D341Med (cell line): Measurements from ENCODE around the gene BCL11B.
A peak's percentile ranks its signal among the peaks of the same experiment; 100 is the strongest.
"Not testable (repeated sequence)": the region's sequence is repeated elsewhere in the genome, so short reads cannot be mapped to it uniquely, and the experiment has no call there.

Experiments
- DNase-seq: peaks from one replicate; pipeline ENCODE4 v3.0.0; 2012; ENCODE audit warnings: low spot score

The BCL11B gene

GRCh38 chr14:99239661-99240092 is 32.3 kb downstream of the BCL11B start:
- DNase-seq: no peak

GRCh38 chr14:99238216-99238615 is 33.8 kb downstream of the BCL11B start:
- no peak for DNase-seq

- no peak for DNase-seq
Observed at GRCh38 chr14:99237288-99237687, 34.7 kb downstream of the BCL11B start.

- DNase-seq: no peak
Observed at GRCh38 chr14:99236386-99237138, 35.4 kb downstream of the BCL11B start.

GRCh38 chr14:99235582-99236320 is 36.2 kb downstream of the BCL11B start:
- DNase-seq: no peak

- no peak for DNase-seq
Observed at GRCh38 chr14:99234961-99235571, 36.9 kb downstream of the BCL11B start.

- no peak for DNase-seq
Observed at GRCh38 chr14:99234355-99234754, 37.6 kb downstream of the BCL11B start.

GRCh38 chr14:99233222-99234035 is 38.6 kb downstream of the BCL11B start:
- no peak for DNase-seq

- no peak for DNase-seq
Observed at GRCh38 chr14:99232714-99233214, 39.2 kb downstream of the BCL11B start.

- peak; percentile 60 for DNase-seq
Observed at GRCh38 chr14:99231850-99232713, 39.9 kb downstream of the BCL11B start.

GRCh38 chr14:99231161-99231849 is 40.7 kb downstream of the BCL11B start:
- no peak for DNase-seq

GRCh38 chr14:99230208-99231151 is 41.5 kb downstream of the BCL11B start:
- DNase-seq: no peak

GRCh38 chr14:99229654-99230207 is 42.3 kb downstream of the BCL11B start:
- no peak for DNase-seq

- not testable (repeated sequence) for DNase-seq
Observed at GRCh38 chr14:99228760-99229159, 43.2 kb downstream of the BCL11B start.

- no peak for DNase-seq
Observed at GRCh38 chr14:99226687-99227086, 45.3 kb downstream of the BCL11B start.

GRCh38 chr14:99225436-99226203 is 46.4 kb downstream of the BCL11B start:
- no peak for DNase-seq

- no peak for DNase-seq
Observed at GRCh38 chr14:99224948-99225347, 47.0 kb downstream of the BCL11B start.
